Measurements from ENCODE around the gene RAB41. TPM values are rescaled to one million over a fixed set of nuclear protein-coding genes. Genes with fewer than 3 reads are reported as not detected.
"Not testable (repeated sequence)": the region's sequence is repeated elsewhere in the genome, so short reads cannot be mapped to it uniquely, and the experiment has no call there.

The RAB41 gene
- total and polyA plus RNA-seq, 8 donors = 0.71 to 1.9 (median 1.3) TPM; not detected in 2

DNA sequence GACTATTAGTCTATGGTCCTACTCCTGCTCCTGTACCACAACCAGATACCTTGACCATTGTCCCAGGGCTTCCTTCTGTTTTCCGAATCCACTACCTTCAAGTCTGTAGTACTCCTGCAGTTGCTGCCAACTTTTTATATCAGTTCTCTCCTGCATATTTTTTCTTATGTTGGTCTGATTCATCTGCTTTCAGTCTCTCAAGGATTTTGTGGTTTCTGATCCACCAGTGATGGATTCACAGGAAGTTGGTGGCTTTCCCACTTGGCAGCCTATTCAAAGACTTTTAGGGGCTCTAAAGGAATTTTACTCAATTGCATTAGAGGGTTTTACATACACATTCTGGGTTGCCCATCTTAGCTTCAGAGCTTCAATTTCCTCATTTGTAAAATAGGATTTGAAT lies 31.5 kb downstream of the RAB41 start:
- Histone ChIP-seq H3K27ac (no peak overlapping the region), H3K36me3 (no peaks in the 10 kb centered on the region), H3K4me3 (no peak overlapping the region), H3K4me1 (no peaks in the 10 kb centered on the region), H3K9me3 (no peaks in the 10 kb centered on the region), H3K27me3 (no peaks in the 10 kb centered on the region)
- intact Hi-C loops (cut with DNase I) = no loop called here
- no peak for TF ChIP-seq CTCF (IDR thresholded peaks at IDR 0.05)
- no peak for ATAC-seq
- no peak for DNase-seq

DNA sequence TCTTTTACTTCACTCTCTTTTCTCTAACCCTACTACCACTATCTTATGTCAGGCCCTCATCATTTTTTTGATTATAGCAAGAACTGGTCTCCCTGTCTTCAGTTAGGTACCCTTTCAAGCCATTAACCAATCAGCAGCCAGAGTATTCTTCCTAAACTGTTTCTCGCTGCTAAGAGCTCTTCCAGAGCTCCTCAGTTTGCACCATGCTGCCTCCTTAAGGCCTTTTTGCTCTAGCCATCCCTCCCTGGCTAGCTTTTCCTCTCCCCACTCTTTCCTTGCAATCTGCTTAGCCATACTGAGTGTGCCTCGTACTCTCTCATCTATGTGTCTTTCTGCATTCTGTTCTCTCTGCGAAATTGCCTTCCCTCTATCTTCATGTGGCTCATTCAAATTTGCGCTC lies 40.8 kb downstream of the RAB41 start:
- H3K27me3 ChIP-seq = no peaks in the 10 kb centered on the region
- intact Hi-C loops (cut with DNase I) = no loop called here
- no peaks in the 10 kb centered on the region for H3K36me3 ChIP-seq
- H3K4me1 ChIP-seq = no peaks in the 10 kb centered on the region
- DNase-seq (no peak), ATAC-seq (no peak)
- H3K4me3 ChIP-seq = no peak overlapping the region
- no peaks in the 10 kb centered on the region for H3K9me3 ChIP-seq
- TF ChIP-seq CTCF (IDR thresholded peaks at IDR 0.05) = no peak
- no peak overlapping the region for H3K27ac ChIP-seq

DNA sequence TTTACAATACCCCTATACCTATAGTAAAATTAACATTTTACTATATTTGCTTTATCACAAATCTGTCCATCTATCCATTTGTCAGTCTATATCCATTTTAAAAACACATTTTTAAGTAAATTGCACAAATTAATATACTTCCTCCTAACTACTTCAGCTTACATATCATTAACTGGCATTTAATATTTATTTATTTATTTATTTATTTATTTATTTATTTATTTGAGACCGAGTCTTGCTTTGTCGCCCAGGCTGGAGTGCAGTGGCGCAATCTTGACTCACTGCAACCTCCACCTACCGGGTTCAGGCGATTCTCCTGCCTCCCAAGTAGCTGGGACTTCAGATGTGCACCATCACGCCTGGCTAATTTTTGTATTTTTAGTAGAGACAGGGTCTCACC lies 41.7 kb downstream of the RAB41 start:
- H3K9me3 ChIP-seq; H3K4me3 ChIP-seq; H3K4me1 ChIP-seq; intact Hi-C loops (cut with DNase I); ATAC-seq; H3K27me3 ChIP-seq; DNase-seq; H3K36me3 ChIP-seq; H3K27ac ChIP-seq: not testable (repeated sequence)

GRCh38 chrX:70324326-70324725 lies 42.4 kb downstream of the RAB41 start:
- ATAC-seq = no peak
- H3K27ac ChIP-seq = no peak overlapping the region
- TF ChIP-seq CTCF (IDR thresholded peaks at IDR 0.05) = no peak
- no peaks in the 10 kb centered on the region for H3K36me3 ChIP-seq
- H3K9me3 ChIP-seq = no peaks in the 10 kb centered on the region
- no peak overlapping the region for H3K4me3 ChIP-seq
- no peaks in the 10 kb centered on the region for H3K27me3 ChIP-seq
- no peaks in the 10 kb centered on the region for H3K4me1 ChIP-seq
- no peak for DNase-seq
- intact Hi-C loops (cut with DNase I) = no loop called here

DNA sequence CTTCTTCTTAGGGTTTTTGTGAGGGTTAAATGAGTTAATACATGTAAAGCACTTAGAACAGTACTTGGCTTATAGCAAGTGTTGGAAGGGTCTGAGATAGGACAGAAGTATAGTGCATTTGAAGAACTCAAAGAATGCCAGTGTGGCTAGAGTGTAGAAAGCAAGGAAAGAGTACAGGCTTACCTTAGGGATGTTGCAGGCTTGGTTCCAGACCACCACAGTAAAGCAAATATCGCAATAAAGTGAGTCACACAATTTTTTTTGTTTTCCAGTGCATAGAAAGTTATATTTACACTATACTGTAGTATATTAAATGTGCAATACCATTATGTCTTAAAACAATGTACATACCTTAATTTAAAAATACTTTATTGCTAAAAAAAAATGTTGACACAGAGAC lies 49.2 kb downstream of the RAB41 start:
- no peaks in the 10 kb centered on the region for H3K9me3 ChIP-seq
- DNase-seq = no peak
- intact Hi-C loops (cut with DNase I) = no loop called here
- no peaks in the 10 kb centered on the region for H3K36me3 ChIP-seq
- no peak overlapping the region for H3K27ac ChIP-seq
- no peaks in the 10 kb centered on the region for H3K27me3 ChIP-seq
- no peak for TF ChIP-seq CTCF (IDR thresholded peaks at IDR 0.05)
- no peaks in the 10 kb centered on the region for H3K4me1 ChIP-seq
- H3K4me3 ChIP-seq = no peak overlapping the region
- no peak for ATAC-seq

DNA sequence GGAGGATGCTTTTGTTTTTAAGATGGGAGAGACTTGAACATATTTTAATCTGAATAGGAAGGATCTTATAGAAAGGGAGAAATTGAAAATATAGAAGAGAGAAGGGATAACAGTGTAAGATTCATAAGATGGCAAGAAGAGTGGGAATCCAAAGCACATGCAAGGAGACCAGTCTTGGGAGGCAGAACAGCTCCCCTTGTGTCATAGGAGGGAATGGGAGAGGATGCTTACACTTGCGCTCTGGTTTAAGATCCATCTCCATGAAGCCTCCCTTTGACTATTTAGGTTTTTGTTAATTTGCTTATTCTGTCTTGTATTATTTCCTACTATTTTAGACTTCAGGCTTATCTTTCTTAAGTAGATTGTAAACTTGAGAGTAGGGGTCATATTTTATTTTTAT lies 50.6 kb downstream of the RAB41 start:
- no peaks in the 10 kb centered on the region for H3K36me3 ChIP-seq
- no peaks in the 10 kb centered on the region for H3K4me1 ChIP-seq
- no peak overlapping the region for H3K4me3 ChIP-seq
- TF ChIP-seq CTCF (IDR thresholded peaks at IDR 0.05) = no peak
- ATAC-seq = no peak
- intact Hi-C loops (cut with DNase I) = no loop called here
- H3K9me3 ChIP-seq = no peaks in the 10 kb centered on the region
- no peak overlapping the region for H3K27ac ChIP-seq
- no peaks in the 10 kb centered on the region for H3K27me3 ChIP-seq
- DNase-seq = no peak

All from left lung (tissue), 10 donors.